Measurements from ENCODE around the gene ERF. TPM values are rescaled to one million over a fixed set of nuclear protein-coding genes. Genes with fewer than 3 reads are reported as not detected.
A peak's percentile ranks its signal among the peaks of the same experiment; 100 is the strongest.

The ERF gene
- total and polyA plus RNA-seq, 2 donors (not counting 3 experiments of a cell fraction or from before 2014, with no cell fraction given) = 102 to 117 TPM

DNA sequence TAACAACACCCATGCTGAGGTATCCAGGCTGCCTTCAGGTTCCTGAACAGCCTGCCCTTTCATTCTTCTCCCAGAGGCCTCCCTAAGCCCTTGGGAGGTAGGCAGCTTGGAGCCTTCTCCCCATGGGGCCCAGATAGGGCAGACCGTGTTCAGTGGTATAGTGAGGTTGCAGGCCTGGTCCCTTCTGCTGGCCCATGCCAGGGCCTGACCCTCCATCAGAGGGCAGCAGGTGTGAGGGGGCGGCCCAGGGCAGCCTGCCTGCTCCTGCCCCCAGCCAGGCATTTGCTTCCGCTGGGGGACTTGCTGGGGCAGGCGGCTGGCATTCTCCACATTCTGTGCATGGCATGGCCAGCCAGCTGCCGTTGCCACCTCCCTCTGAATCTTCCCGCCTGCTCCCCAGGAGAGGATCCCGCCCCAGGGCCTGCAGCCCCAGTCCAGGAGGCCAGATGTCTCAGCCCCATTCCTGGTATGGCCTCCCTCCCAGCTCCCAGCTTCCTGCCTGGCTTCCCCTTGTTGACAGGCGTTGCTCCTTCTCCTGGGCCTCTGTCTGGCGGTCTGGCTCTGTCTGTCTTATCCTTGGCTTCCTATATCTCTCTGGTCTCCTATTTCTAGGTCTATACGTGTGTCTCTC lies 23.0 kb upstream of the ERF start:
- Histone ChIP-seq H3K36me3 (ENCODE audit: control insufficient read depth in 2 of 2, extremely low read depth in 1 of 2, insufficient read depth in 2 of 2, low read length in 2 of 2) (peaks cover 7 to 18% of the 10 kb centered on the region in 2 experiments), H3K4me1 (ENCODE audit: control insufficient read depth, extremely low read depth, insufficient read depth, low read length) (peaks cover 47% of the 10 kb centered on the region), H3K27me3 (ENCODE audit: control insufficient read depth in 2 of 2, insufficient read depth in 2 of 2, low read length in 2 of 2) (no peaks in the 10 kb centered on the region), H3K9me1 (replicated peaks; ENCODE audit: control insufficient read depth, extremely low read depth, insufficient read depth, low read length) (no peaks in the 10 kb centered on the region), H3K4me2 (ENCODE audit: insufficient read depth, low read length) (peak overlapping the region; percentile 13), H3K4me3 (replicated peaks in 1 of 3; ENCODE audit: insufficient read depth in 1 of 3, low read depth in 1 of 3, low read length in 3 of 3) (no peak overlapping the region), H3K9ac (replicated peaks; ENCODE audit: extremely low read depth, insufficient read depth, low read length) (no peak overlapping the region), H3K27ac (ENCODE audit: insufficient read depth, low read depth, low read length) (peak overlapping the region; percentile 64), H4K20me1 (replicated peaks; ENCODE audit: control insufficient read depth, extremely low read depth, insufficient read depth, low read length) (no peaks in the 10 kb centered on the region), H3K9me3 (replicated peaks; ENCODE audit: control insufficient read depth, insufficient read depth, low read length) (no peaks in the 10 kb centered on the region), H2AFZ (ENCODE audit: low read depth, low read length) (no peak overlapping the region), H3K79me2 (ENCODE audit: control insufficient read depth, insufficient read depth, low read length) (peaks cover 25% of the 10 kb centered on the region)
- TF ChIP-seq FOS (IDR thresholded peaks at IDR 0.05; ENCODE audit: borderline replicate concordance, insufficient read depth, low read length) = no peak
- peak; percentile 15 for TF ChIP-seq POLR2A (IDR thresholded peaks at IDR 0.05; ENCODE audit: low read depth, low read length)
- intact Hi-C loops (cut with micrococcal nuclease) = no loop called here
- dilution Hi-C loops (cut with MboI; ENCODE audit: extremely low pct_ligation_motif_present, low sequenced_read_pairs) = no loop called here
- DNase-seq (ENCODE audit: low read depth, low spot score) (peak; percentile 71), FAIRE-seq (peak; percentile 73)
- POLR2A ChIA-PET = interaction anchor here (1.4 to 1.6 kb wide), 2 partner anchors 27 to 35 kb away, joined by 4 to 7 read pairs; no protein-coding TSS in a partner anchor
- CTCF ChIA-PET = interaction anchor here (1.2 to 7.4 kb wide), 5 partner anchors 17 to 165 kb away, joined by 4 to 365 read pairs (median 8); partner anchors contain the start of genes ERF and GSK3A
- BruUV-seq (replicated peaks) = no TSS peak

DNA sequence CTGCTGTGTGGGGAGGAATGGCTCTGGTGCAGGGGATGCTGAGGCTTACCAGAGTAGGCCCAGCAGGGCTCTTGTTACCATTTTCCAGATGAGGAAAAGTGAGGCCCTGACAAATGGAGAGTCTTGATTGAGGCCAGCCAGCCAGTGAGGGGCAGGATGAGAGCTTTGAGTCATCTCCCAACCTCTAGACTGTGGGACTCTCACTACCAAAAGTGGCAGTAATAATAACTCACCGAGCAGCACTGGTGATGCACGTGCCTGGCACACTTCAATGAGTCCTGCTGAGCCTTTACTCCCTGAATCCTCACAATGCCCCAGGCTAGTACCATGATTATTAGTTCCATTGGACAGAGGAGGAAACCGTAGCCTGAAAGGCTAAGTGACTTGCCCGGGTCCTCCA lies 21.9 kb upstream of the ERF start:
- ChIA-PET POLR2A (interaction anchor here (1.4 kb wide), 1 partner anchor 26 kb away, joined by 4 read pairs; no protein-coding TSS in a partner anchor), CTCF (interaction anchor here (1.2 to 7.4 kb wide), 2 partner anchors 20 to 30 kb away, joined by 4 to 365 read pairs; partner anchors contain the start of gene GSK3A)
- dilution Hi-C loops (cut with MboI; ENCODE audit: extremely low pct_ligation_motif_present, low sequenced_read_pairs) (no loop called here), intact Hi-C loops (cut with micrococcal nuclease) (no loop called here)
- Histone ChIP-seq H3K27ac (ENCODE audit: insufficient read depth, low read depth, low read length) (no peak overlapping the region), H3K9ac (replicated peaks; ENCODE audit: extremely low read depth, insufficient read depth, low read length) (no peak overlapping the region), H3K79me2 (ENCODE audit: control insufficient read depth, insufficient read depth, low read length) (peaks cover 29% of the 10 kb centered on the region), H3K36me3 (ENCODE audit: control insufficient read depth in 2 of 2, extremely low read depth in 1 of 2, insufficient read depth in 2 of 2, low read length in 2 of 2) (peaks cover 12 to 27% of the 10 kb centered on the region in 2 experiments), H3K4me2 (ENCODE audit: insufficient read depth, low read length) (no peak overlapping the region), H3K9me1 (replicated peaks; ENCODE audit: control insufficient read depth, extremely low read depth, insufficient read depth, low read length) (no peaks in the 10 kb centered on the region), H2AFZ (ENCODE audit: low read depth, low read length) (no peak overlapping the region), H3K4me1 (ENCODE audit: control insufficient read depth, extremely low read depth, insufficient read depth, low read length) (peaks cover 37% of the 10 kb centered on the region), H3K27me3 (ENCODE audit: control insufficient read depth in 2 of 2, insufficient read depth in 2 of 2, low read length in 2 of 2) (no peaks in the 10 kb centered on the region), H3K9me3 (replicated peaks; ENCODE audit: control insufficient read depth, insufficient read depth, low read length) (no peaks in the 10 kb centered on the region), H4K20me1 (replicated peaks; ENCODE audit: control insufficient read depth, extremely low read depth, insufficient read depth, low read length) (no peaks in the 10 kb centered on the region), H3K4me3 (replicated peaks in 1 of 3; ENCODE audit: insufficient read depth in 1 of 3, low read depth in 1 of 3, low read length in 3 of 3) (no peak overlapping the region)
- no TSS peak for BruUV-seq (replicated peaks)
- no peak for DNase-seq (ENCODE audit: low read depth, low spot score)
- no peak for TF ChIP-seq CTCF (IDR thresholded peaks at IDR 0.05; ENCODE audit: extremely low read depth in 1 of 2, insufficient read depth in 1 of 2, low read depth in 1 of 2, low read length in 2 of 2)
- TF ChIP-seq POLR2A (IDR thresholded peaks at IDR 0.05; ENCODE audit: low read depth, low read length) = no peak
- no peak for TF ChIP-seq FOS (IDR thresholded peaks at IDR 0.05; ENCODE audit: borderline replicate concordance, insufficient read depth, low read length)
- TF ChIP-seq, protein P1, sequence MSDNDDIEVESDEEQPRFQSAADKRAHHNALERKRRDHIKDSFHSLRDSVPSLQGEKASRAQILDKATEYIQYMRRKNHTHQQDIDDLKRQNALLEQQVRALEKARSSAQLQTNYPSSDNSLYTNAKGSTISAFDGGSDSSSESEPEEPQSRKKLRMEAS (IDR thresholded peaks at IDR 0.05; ENCODE audit: insufficient read depth, insufficient read length) = no peak
- no peak for TF ChIP-seq MYC (IDR thresholded peaks at IDR 0.05; ENCODE audit: low read depth, low read length)
- TF ChIP-seq JUN (IDR thresholded peaks at IDR 0.05; ENCODE audit: borderline replicate concordance, insufficient read depth, insufficient read length, low read depth) = no peak
- TF ChIP-seq EZH2 (IDR thresholded peaks at IDR 0.05; ENCODE audit: borderline replicate concordance, low read depth, low read length, severe bottlenecking) = no peak
- TF ChIP-seq GATA2 (IDR thresholded peaks at IDR 0.05; ENCODE audit: insufficient read depth, insufficient read length, low read depth, low read length) = no peak
- TF ChIP-seq POLR2AphosphoS5 (IDR thresholded peaks at IDR 0.05; ENCODE audit: insufficient read depth, low read depth, low read length) = no peak
- FAIRE-seq = no peak
